Fibroblast of lung (primary cell): ENCODE results near the gene CBY3.

Source experiments
- EZH2 ChIP-seq: IDR thresholded peaks from 2 replicates; pipeline ENCODE4 v1.5.1; 2012; ENCODE audit warnings: low read length, control low read depth, mild to moderate bottlenecking; ENCODE audit errors: missing control alignments
- TF ChIP-seq, protein P1 (sequence below), 2 donors: IDR thresholded peaks in 1 of 2; conservative IDR thresholded peaks in 1 of 2; 1 replicate in 1 of 2; 2 replicates in 1 of 2; pipeline ENCODE4 v1.5.1; 2011 to 2012; ENCODE audit warnings: low read length in 2 of 2, control low read depth in 1 of 2, inconsistent platforms in 1 of 2, low read depth in 1 of 2, mild to moderate bottlenecking in 1 of 2

DNA sequence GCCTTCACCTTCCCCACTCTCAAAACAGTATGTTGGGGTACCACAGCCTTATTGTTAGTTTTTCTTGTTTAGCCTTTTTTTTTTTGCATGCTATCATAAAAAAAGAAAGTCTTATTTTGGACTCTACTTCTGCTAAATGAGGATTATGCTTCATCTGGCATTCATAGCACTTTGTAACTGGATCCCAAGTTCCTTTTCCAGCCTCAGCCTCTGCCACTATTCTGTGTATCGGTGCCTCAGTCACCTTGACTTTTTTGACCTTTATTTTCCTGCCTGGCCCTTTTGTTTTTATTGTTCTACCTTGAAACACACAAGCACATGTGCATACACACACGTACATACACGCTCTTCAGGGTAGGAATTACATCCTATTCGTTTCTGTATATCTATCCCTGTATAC is 43.3 kb upstream of the CBY3 start:
- TF ChIP-seq, protein P1, sequence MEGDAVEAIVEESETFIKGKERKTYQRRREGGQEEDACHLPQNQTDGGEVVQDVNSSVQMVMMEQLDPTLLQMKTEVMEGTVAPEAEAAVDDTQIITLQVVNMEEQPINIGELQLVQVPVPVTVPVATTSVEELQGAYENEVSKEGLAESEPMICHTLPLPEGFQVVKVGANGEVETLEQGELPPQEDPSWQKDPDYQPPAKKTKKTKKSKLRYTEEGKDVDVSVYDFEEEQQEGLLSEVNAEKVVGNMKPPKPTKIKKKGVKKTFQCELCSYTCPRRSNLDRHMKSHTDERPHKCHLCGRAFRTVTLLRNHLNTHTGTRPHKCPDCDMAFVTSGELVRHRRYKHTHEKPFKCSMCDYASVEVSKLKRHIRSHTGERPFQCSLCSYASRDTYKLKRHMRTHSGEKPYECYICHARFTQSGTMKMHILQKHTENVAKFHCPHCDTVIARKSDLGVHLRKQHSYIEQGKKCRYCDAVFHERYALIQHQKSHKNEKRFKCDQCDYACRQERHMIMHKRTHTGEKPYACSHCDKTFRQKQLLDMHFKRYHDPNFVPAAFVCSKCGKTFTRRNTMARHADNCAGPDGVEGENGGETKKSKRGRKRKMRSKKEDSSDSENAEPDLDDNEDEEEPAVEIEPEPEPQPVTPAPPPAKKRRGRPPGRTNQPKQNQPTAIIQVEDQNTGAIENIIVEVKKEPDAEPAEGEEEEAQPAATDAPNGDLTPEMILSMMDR (conservative IDR thresholded peaks at IDR 0.05 in 1 of 2, IDR thresholded peaks at IDR 0.05 in 1 of 2; ENCODE audit: low read depth in 1 of 2, low read length in 2 of 2), result no peak
- no peak for TF ChIP-seq EZH2
